ENCODE data around the gene KRTAP1-1. TPM values are rescaled to one million over a fixed set of nuclear protein-coding genes. Genes with fewer than 3 reads are reported as not detected.

Gene KRTAP1-1
- total and polyA plus RNA-seq, 2 experiments from 2014 or later, result not detected

DNA sequence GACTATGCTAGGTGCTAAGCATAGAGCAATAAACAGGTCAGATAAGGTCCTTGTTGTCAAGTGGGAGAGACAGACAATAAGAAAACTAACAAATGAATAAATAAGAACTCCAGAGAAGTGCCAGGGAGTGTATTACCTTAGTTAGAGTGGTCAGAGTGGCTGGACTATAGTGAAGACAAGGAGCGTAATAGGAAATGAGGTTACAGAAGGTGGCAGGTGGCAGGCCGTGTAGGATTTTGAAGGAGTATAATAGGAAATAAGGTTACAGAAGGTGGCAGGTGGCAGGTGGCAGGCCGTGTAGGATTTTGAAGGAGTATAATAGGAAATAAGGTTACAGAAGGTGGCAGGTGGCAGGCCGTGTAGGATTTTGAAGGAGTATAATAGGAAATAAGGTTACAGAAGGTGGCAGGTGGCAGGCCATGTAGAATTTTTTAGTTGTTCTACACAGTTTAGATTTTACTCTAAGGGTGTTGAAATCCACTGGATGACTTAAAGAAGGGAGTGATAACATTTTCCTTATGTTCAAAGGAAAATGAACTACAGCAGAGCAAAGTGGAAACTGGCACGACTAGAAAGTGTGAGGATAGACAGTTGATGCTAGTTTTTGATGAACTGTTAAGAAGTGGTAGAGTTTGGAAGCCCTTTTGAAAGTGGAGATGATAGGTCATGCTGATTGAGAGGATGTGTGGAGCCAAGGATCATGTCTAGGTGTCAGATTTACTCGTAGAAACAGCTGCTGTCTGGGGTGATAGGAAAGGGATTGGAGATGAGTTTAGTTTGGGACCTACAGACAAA, 28.7 kb downstream of the KRTAP1-1 start (continued):
- TF ChIP-seq ZNF462 (CRISPR knock-in tag; IDR thresholded peaks at IDR 0.05) (no peak), JUNB (IDR thresholded peaks at IDR 0.05; ENCODE audit: unreplicated experiment) (no peak), ZNF331 (CRISPR knock-in tag; IDR thresholded peaks at IDR 0.05; ENCODE audit: low read depth) (no peak)

GRCh38 chr17:41010441-41010840, 30.8 kb downstream of the KRTAP1-1 start:
- Histone ChIP-seq H3K9me2 (ENCODE audit: insufficient read depth) (no peaks in the 10 kb centered on the region; the same call in 1 of the 2 replicates), H3K4me2 (no peak overlapping the region), H3K4me3 (no peak overlapping the region), H3K27me3 (ENCODE audit: insufficient read depth) (no peaks in the 10 kb centered on the region), H3K79me2 (replicated peaks; ENCODE audit: insufficient read depth) (no peaks in the 10 kb centered on the region), H3K4me1 (ENCODE audit: insufficient read depth) (peaks cover 14% of the 10 kb centered on the region), H2AFZ (no peak overlapping the region), H4K20me1 (replicated peaks; ENCODE audit: insufficient read depth) (no peaks in the 10 kb centered on the region), H3F3A (replicated peaks; ENCODE audit: low read depth) (no peaks in the 10 kb centered on the region), H3K36me3 (ENCODE audit: insufficient read depth) (no peaks in the 10 kb centered on the region), H3K27ac (ENCODE audit: low read depth) (no peak overlapping the region)
- Mint-ChIP-seq H3K27ac (no peak overlapping the region), H3K27me3 (ENCODE audit: insufficient read depth, low read depth, poor library complexity) (peaks cover 1% of the 10 kb centered on the region), H3K4me1 (peaks cover 10% of the 10 kb centered on the region; the same call in 2 of the 3 replicates), H3K4me3 (no peak overlapping the region), H3K9me3 (no peaks in the 10 kb centered on the region), H3K36me3 (ENCODE audit: low read depth) (no peaks in the 10 kb centered on the region)
- ATAC-seq, result no peak
- TF ChIP-seq, protein P1, sequence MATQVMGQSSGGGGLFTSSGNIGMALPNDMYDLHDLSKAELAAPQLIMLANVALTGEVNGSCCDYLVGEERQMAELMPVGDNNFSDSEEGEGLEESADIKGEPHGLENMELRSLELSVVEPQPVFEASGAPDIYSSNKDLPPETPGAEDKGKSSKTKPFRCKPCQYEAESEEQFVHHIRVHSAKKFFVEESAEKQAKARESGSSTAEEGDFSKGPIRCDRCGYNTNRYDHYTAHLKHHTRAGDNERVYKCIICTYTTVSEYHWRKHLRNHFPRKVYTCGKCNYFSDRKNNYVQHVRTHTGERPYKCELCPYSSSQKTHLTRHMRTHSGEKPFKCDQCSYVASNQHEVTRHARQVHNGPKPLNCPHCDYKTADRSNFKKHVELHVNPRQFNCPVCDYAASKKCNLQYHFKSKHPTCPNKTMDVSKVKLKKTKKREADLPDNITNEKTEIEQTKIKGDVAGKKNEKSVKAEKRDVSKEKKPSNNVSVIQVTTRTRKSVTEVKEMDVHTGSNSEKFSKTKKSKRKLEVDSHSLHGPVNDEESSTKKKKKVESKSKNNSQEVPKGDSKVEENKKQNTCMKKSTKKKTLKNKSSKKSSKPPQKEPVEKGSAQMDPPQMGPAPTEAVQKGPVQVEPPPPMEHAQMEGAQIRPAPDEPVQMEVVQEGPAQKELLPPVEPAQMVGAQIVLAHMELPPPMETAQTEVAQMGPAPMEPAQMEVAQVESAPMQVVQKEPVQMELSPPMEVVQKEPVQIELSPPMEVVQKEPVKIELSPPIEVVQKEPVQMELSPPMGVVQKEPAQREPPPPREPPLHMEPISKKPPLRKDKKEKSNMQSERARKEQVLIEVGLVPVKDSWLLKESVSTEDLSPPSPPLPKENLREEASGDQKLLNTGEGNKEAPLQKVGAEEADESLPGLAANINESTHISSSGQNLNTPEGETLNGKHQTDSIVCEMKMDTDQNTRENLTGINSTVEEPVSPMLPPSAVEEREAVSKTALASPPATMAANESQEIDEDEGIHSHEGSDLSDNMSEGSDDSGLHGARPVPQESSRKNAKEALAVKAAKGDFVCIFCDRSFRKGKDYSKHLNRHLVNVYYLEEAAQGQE (IDR thresholded peaks at IDR 0.05; ENCODE audit: unreplicated experiment), result no peak
- no peak for TF ChIP-seq ZNF331 (CRISPR knock-in tag; IDR thresholded peaks at IDR 0.05; ENCODE audit: low read depth)
- DNase-seq (ENCODE audit: low spot score), result no peak

Data from GM23338 (cell line).